GM19351 (cell line): ENCODE measurements around the gene CCDC121.

Source experiments
- ATAC-seq: cut with Tn5 transposase; IDR thresholded peaks from one replicate; pipeline ENCODE4 v1.9.1; 2021; ENCODE audit warnings: mild to moderate bottlenecking, moderate library complexity; ENCODE audit not compliant: unreplicated experiment

Gene CCDC121, protein sequence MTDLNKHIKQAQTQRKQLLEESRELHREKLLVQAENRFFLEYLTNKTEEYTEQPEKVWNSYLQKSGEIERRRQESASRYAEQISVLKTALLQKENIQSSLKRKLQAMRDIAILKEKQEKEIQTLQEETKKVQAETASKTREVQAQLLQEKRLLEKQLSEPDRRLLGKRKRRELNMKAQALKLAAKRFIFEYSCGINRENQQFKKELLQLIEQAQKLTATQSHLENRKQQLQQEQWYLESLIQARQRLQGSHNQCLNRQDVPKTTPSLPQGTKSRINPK

DNA sequence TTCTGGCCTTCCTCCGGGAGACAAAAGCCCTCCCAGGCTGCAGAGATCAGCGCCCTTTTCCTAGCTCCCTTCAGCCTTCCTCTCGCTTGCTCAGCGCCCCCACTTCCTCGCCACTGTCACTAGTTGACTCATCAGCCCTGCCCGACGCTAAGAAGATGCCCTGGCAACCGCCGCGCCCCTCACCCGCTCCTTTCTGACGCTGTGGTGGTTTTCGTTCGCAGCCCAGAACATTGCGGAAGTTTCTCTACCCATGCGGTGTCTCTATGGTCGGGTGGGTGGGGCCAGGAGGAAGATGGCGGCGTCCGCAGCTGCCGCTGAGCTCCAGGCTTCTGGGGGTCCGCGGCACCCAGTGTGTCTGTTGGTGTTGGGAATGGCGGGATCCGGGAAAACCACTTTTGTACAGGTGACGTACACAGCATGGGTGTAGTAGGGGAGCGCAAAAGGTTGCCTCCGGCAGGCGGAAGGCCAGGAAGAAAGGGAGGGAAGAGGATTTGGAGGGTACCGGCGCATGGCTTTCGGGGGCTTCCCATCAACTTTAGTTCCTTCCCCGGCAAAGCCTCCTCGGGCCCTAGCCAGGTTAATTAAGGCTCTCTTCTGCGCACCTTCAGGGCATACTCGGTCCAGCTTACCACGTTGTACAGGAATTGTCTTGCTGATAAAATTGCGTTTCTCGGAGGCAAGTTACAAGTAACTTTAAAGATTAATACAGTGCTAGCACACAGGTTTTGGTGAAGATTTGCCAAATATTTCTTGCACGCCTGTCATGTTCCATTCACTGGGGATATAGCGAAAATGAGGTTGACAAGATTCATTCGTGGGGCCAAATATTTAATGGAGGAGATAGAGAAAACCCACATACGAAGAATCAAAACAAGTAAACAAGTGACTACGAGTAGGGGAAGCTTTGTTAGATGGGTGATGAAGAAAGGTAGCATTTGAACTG is at the start of gene CCDC121, which contains the start of gene GPN1:
CCDC121 (minus strand) TSS at position 246 of the 943 bp plus-strand sequence. CDS start 1,213 bp downstream, outside the sequence.
GPN1 (plus strand) TSS at position 284 of the 943 bp plus-strand sequence; CDS start at position 293, 9 bp downstream.
- peak; percentile 98 for ATAC-seq

- ATAC-seq: no peak
These were observed 44.1 kb upstream of the CCDC121 start for GRCh38 chr2:27672723-27673486.

DNA sequence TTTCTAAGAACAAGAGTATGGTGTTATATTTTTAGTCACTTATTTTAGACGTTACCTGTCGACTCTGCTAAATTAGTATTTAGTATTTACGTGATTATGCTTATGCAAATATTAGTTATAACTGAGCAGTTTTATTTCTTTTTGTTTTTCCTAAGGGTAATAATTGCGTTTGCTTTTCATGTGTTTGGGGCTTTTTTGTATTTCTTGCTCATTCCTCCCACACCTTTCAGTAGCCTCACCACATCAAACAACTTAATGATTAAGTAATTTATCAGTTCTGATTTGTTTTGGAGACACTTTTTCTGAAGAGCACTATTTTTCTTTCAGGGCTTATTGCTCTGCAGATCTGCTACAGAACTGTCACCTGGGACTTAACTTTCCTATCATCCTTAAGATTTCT is 42.4 kb upstream of the CCDC121 start:
- ATAC-seq: no peak

DNA sequence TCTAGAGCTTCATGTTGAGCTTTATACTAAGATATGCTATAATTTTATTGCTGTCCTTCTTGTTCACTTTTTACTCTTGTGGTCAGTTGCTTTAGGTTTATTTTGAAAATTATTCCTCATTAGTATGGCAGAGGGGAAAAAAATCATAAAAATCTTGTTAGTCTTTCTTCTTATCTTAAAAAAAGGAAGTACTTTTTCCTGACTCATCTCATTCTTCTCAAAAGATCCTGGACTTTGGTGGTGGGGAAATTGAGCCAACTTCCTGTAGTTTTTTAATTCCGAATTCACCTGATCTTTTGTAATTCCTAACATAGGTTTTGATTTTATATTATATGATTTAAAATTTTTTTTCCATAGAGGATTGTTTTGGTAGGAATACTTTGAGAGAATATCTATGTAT is 38.6 kb upstream of the CCDC121 start:
- no peak for ATAC-seq

GRCh38 chr2:27664622-27665363 is 36.0 kb upstream of the CCDC121 start:
- ATAC-seq: no peak

DNA sequence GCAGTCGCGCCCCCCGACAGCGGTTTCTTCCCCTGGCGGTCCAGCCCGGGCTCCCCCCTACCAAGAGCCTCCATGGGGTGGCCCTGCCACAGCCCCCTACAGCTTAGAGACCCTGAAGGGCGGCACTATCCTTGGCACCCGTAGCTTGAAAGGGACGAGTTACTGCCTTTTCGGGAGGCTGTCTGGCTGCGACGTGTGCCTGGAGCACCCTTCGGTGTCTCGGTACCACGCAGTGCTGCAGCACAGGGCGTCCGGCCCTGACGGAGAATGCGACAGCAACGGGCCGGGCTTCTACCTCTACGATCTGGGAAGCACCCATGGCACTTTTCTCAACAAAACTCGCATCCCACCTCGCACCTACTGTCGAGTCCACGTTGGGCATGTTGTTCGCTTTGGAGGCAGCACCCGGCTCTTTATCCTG is 35.4 kb upstream of the CCDC121 start:
- ATAC-seq: peak; percentile 7

GRCh38 chr2:27663285-27664153 is 34.7 kb upstream of the CCDC121 start, which contains the start of the genes SLC4A1AP and SUPT7L:
Gene SLC4A1AP, plus strand, starts transcription at chr2:27663889. Its CDS starts 26 bp downstream, at chr2:27663915.
Gene SUPT7L, minus strand, starts transcription at chr2:27663614. Its CDS starts 1,422 bp downstream, at chr2:27662192.
- peak; percentile 81 for ATAC-seq

DNA sequence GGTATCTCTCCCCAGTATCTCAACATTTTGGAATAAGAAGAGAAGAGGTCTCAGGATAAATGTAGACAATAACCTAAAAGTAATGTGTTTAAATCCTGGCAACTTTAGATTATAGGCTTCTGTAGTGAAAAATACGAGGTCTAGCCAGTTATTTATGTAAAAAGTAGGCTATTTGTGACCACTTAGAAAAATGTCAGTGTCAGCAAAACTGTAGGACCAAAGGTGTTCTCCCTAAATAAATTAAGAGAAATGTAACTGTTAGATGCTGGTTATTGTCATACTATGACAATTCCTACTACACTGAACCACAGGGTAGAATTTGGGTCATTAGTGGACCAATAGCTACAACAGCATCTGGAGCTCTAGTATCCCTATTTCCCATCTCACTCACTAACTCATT is 32.6 kb upstream of the CCDC121 start:
- no peak for ATAC-seq

DNA sequence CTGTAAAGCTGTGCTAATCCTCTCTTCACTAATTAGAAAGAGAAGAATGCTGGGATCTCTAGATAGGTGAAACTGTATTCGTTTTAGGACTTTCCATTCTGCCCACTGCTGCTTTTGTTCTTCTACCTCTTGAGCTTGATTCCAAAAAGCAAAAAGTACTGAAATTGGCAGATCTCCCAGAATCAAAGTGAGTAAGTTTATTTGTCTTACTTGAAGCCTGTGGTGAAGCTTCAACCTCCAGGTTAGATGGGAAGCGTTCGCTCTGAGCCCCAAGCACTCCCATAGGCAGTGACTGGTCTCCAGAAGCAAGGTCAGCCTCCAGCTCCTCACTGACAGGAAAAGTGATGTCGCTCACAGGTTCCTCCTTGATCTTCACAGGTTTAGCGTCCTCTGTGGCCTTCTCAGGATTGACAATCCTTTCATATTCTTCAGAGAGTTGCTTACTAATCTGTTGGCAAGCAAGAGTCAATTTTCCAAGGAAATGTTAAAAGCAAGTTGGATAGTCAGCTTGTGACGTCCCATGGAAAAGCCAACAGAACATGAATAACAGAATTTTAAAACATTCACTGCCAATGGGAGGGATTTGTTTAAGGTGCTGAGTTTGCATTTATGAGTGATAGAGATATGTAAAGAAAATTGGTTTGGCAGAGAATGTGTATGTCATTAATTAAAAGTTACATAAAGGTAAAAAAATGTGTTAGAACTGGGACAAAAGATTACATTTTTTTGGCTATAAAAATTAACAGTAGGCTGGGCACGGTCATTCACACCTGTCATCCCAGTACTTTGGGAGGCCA is 26.5 kb upstream of the CCDC121 start:
- ATAC-seq: no peak

- no peak for ATAC-seq
These were observed 24.6 kb upstream of the CCDC121 start for GRCh38 chr2:27653397-27653796.

DNA sequence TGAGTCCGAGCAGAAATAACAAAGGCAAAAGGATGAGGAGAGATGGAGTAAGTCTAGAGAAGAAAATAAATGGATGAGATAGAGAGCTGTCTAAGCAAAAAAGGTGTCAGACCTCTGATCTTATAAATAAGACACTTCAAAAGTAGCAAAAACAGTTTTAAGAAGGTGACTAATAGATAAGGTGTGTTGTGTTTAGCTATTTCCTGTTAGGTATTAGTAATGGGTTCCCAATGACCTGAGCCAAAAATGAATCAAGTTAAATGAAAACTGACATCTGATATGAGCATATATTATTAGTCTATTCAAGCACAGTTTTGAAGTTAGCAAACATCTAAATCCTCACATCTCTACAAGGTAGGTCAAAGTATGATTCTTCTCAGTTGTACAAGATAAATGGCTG is 24.0 kb upstream of the CCDC121 start:
- no peak for ATAC-seq

DNA sequence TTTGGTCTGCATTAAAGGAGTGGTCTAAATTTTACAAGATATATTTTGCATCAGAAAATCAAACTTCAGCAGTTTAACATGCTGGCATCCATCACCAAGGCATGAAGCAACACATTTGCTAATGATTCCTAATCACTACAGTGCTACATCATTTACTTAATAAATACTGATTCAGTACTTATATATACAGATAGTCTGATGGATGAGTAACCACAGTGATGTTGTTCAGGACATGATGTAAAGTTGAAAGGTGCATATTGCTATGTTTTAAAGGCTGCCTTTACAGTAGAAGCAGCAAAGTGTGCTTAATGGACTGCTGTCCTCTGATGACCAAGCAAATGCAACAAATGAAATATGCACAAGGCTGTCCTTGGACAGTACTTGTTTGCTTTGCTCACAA is 23.5 kb upstream of the CCDC121 start:
- ATAC-seq: no peak

DNA sequence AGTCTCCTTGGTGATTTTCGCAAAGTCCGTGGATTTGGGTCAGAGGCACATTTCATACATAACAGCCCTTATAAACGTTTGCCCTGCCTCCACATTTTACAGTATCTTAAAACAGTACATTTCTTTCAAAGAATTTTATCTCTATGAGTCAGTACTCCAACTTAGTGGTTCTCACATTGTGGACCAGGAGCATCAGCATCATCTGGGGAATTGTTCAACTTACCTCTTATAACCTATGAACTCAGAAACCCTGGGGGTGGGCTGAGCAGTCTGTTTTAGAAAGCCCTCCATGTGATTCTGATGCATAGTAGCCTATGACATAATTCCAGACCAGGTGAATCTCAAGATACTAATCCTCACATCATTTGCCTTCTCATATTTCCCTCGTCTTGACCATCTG is 22.2 kb upstream of the CCDC121 start:
- no peak for ATAC-seq

DNA sequence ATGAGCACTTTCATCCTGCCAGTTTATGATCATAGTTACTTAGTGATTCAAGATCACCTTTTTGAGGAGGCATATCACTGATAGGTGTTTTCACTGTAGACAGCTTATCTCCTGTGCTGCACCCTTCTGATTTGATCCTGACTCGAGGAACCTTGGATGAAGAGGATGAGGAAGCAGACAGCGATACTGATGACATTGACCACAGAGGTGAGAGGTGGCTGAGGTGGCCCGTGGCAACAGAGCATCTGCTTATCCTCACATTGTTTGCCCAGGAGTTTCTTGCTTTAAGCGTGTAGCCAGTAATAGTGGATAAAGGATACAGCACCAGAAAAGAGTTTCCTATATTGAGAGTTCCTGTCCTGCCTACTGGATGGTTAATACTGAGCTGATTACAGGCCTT is 18.9 kb upstream of the CCDC121 start:
- no peak for ATAC-seq

DNA sequence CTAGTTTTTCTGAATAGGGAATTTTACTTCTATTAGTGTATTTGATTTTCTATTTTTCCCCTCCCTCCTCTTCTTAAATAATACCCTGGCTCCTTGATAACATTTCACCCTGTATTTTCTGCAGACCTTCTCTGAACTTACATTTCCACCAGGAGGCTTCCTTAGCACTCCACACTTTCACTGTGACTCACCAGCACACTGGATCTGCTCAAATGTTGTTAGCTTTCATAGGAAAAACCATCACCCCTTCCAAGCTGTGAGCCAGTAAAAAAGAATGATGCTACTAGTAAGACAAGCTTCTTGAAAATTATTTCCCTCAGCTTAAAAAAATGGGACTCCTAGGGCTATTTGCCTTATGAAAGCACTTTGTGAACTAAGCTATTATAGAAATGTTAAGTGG is 18.5 kb upstream of the CCDC121 start:
- no peak for ATAC-seq

DNA sequence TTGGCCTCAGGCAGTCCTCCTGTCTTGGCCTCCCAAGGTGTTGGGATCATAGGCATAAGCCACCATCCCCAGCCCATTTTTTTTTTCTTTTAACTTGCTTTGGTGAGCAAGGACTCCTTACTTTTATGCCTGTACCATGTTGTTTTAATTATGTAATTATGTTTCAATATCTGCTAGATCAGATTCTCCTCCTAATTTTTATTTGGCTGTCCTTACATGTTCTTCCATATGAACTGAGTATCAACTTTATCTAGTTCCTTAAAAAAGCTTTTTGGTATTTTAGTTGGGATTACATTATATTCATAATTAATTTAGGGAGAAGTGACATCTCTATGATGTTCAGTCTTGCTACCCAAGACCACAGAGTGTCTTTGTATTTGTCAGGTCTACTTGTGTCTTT is 16.4 kb upstream of the CCDC121 start:
- ATAC-seq: no peak

DNA sequence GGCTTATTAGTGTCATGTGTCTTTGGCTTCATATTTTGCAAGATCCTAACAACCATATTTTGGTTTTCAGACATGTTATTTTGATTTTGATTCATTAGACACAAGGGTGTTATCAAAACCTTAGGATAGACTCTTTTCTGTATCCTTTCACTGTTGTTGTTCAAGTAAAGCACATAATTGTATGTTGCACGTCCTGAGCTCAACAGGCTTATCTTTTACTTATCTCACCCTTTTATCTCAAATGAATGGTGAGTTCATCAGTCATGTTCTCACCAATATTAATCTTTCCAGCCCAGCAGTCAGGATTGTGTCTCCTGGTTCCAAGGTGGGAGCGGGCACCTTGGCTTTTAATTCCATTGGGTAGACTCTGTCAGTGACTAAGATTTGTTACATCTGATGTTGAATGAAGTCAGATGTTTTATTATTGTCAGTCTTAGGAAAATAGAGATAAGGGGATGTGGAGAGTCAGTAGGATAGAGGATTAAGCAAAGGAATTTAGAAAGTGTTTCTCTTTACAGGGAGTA is 12.0 kb upstream of the CCDC121 start:
- no peak for ATAC-seq

DNA sequence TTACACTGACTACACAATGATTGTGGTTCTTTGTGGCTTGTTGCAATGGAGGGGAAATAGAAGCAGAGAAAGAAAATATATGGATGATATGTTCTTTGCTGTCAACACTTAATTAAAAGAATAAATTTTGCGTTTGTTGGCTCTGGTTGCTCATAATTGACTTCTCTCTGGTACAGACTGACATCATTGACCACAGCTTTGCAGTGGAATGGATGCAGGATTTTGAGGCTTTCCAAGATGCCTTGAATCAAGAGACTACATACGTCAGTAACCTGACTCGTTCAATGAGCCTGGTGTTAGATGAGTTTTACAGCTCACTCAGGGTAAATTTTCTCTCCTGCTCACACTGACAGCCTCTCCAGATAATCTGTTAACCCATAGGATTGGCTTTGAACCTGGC is 9.9 kb upstream of the CCDC121 start:
- ATAC-seq: no peak
